ENCODE data around the gene MTRR. TPM values are rescaled to one million over a fixed set of nuclear protein-coding genes. Genes with fewer than 3 reads are reported as not detected.

Gene MTRR
- total RNA-seq, 2 donors from 2014 or later, result 30.5 to 51.9 TPM

- peak; percentile 34 for ATAC-seq (ENCODE audit: insufficient number of reproducible peaks, low FRiP score, low read depth)
- H3K9me3 ChIP-seq, result no peaks in the 10 kb centered on the region
- H3K4me3 ChIP-seq, result no peak overlapping the region
- H3K27ac ChIP-seq, result no peak overlapping the region
- no peaks in the 10 kb centered on the region for H3K27me3 ChIP-seq (replicated peaks; ENCODE audit: insufficient read depth)
- H3K36me3 ChIP-seq, result peaks cover 38% of the 10 kb centered on the region
- peak; percentile 41 for TF ChIP-seq CTCF (IDR thresholded peaks at IDR 0.05)
- no peaks in the 10 kb centered on the region for H3K4me1 ChIP-seq (ENCODE audit: control insufficient read depth in 1 of 2, low read depth in 2 of 2)
- no peak for DNase-seq (ENCODE audit: low spot score)
These were observed 18.0 kb downstream of the MTRR start for GRCh38 chr5:7886849-7887475.

GRCh38 chr5:7888901-7889300, 20.0 kb downstream of the MTRR start:
- no peak for TF ChIP-seq CTCF (IDR thresholded peaks at IDR 0.05)

GRCh38 chr5:7894439-7894838, 25.5 kb downstream of the MTRR start:
- Histone ChIP-seq H3K27ac (no peak overlapping the region), H3K4me1 (ENCODE audit: control insufficient read depth in 1 of 2, low read depth in 2 of 2) (no peaks in the 10 kb centered on the region), H3K4me3 (no peak overlapping the region), H3K27me3 (replicated peaks; ENCODE audit: insufficient read depth) (no peaks in the 10 kb centered on the region), H3K36me3 (peaks cover 62% of the 10 kb centered on the region), H3K9me3 (no peaks in the 10 kb centered on the region)
- DNase-seq (ENCODE audit: low spot score) (no peak), ATAC-seq (ENCODE audit: insufficient number of reproducible peaks, low FRiP score, low read depth) (no peak)
- TF ChIP-seq CTCF (IDR thresholded peaks at IDR 0.05), result no peak

More at GRCh38 chr5:7888901-7889300, 20.0 kb downstream of the MTRR start:
- no peak for ATAC-seq (ENCODE audit: insufficient number of reproducible peaks, low FRiP score, low read depth)
- Histone ChIP-seq H3K36me3 (peaks cover 43% of the 10 kb centered on the region), H3K4me1 (ENCODE audit: control insufficient read depth in 1 of 2, low read depth in 2 of 2) (no peaks in the 10 kb centered on the region), H3K27me3 (replicated peaks; ENCODE audit: insufficient read depth) (no peaks in the 10 kb centered on the region), H3K4me3 (no peak overlapping the region), H3K27ac (no peak overlapping the region), H3K9me3 (no peaks in the 10 kb centered on the region)
- no peak for DNase-seq (ENCODE audit: low spot score)

- Histone ChIP-seq H3K36me3 (peaks cover 60% of the 10 kb centered on the region), H3K4me3 (no peak overlapping the region), H3K27me3 (replicated peaks; ENCODE audit: insufficient read depth) (no peaks in the 10 kb centered on the region), H3K4me1 (ENCODE audit: control insufficient read depth in 1 of 2, low read depth in 2 of 2) (no peaks in the 10 kb centered on the region), H3K27ac (no peak overlapping the region), H3K9me3 (no peaks in the 10 kb centered on the region)
- TF ChIP-seq CTCF (IDR thresholded peaks at IDR 0.05), result no peak
- DNase-seq (ENCODE audit: low spot score) (no peak), ATAC-seq (ENCODE audit: insufficient number of reproducible peaks, low FRiP score, low read depth) (no peak)
These were observed 25.9 kb downstream of the MTRR start for GRCh38 chr5:7894860-7895259.

GRCh38 chr5:7897014-7897600, 28.2 kb downstream of the MTRR start:
- Histone ChIP-seq H3K36me3 (peaks cover 47% of the 10 kb centered on the region), H3K27ac (no peak overlapping the region), H3K4me1 (ENCODE audit: control insufficient read depth in 1 of 2, low read depth in 2 of 2) (no peaks in the 10 kb centered on the region), H3K27me3 (replicated peaks; ENCODE audit: insufficient read depth) (no peaks in the 10 kb centered on the region), H3K4me3 (no peak overlapping the region), H3K9me3 (no peaks in the 10 kb centered on the region)
- no peak for TF ChIP-seq CTCF (IDR thresholded peaks at IDR 0.05)
- no peak for DNase-seq (ENCODE audit: low spot score)
- ATAC-seq (ENCODE audit: insufficient number of reproducible peaks, low FRiP score, low read depth), result no peak

Measured in thoracic aorta (tissue), 2 donors.